Cardiac fibroblast (primary cell): ENCODE data around the gene UNG.
"Not testable (repeated sequence)": the region's sequence is repeated elsewhere in the genome, so short reads cannot be mapped to it uniquely, and the experiment has no call there.

Experiments
- DNase-seq, 2 donors: peaks; one replicate each; pipeline versions ENCODE4 v3.0.0 to v3.0.0-alpha.2; 2010; ENCODE audit warnings: low read depth in 2 of 2
- H3K4me3 ChIP-seq, 2 donors: replicated peaks in 1 of 2; 1 replicate in 1 of 2; 2 replicates in 1 of 2; pipeline ENCODE4 v1.5.1; 2011; ENCODE audit warnings: low read depth in 2 of 2, low read length in 2 of 2, mild to moderate bottlenecking in 2 of 2, moderate library complexity in 1 of 2
- TF ChIP-seq, protein P1 (sequence below): IDR thresholded peaks from one replicate; pipeline ENCODE4 v1.5.1; 2011; ENCODE audit warnings: low read depth, mild to moderate bottlenecking, low read length, inconsistent platforms

The UNG gene

DNA sequence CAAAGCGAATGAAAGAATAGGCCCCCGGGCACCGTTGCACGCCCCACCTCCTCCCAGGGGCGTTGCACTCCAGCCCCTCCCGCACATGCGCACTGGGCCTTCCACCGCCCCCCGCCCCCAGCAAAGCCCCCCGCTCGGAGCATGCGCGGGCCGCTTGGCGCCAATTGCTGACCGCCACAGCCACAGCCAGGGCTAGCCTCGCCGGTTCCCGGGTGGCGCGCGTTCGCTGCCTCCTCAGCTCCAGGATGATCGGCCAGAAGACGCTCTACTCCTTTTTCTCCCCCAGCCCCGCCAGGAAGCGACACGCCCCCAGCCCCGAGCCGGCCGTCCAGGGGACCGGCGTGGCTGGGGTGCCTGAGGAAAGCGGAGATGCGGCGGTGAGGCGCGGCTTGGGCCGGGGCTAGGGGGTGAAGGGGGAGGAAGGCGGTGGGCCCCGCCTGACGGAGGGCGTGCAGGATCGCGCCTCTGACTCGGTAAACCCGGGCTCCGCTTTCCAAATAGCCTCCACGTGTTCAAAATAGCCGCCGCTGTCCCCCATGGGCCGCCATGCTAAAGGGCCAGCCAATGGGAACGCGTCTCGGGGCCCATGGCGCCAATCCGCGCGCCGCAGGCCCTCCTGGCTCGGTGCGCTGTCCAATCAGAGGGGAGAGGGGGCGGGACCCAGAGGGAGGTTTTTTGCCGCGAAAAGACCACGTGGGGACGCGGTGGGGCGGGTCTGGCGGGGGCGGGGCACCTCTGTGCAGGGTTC lies at the start of gene UNG:
Gene UNG (plus strand): TSS at position 163 of the 748 bp plus-strand sequence. CDS start 83 bp downstream, at position 246.
- TF ChIP-seq, protein P1, sequence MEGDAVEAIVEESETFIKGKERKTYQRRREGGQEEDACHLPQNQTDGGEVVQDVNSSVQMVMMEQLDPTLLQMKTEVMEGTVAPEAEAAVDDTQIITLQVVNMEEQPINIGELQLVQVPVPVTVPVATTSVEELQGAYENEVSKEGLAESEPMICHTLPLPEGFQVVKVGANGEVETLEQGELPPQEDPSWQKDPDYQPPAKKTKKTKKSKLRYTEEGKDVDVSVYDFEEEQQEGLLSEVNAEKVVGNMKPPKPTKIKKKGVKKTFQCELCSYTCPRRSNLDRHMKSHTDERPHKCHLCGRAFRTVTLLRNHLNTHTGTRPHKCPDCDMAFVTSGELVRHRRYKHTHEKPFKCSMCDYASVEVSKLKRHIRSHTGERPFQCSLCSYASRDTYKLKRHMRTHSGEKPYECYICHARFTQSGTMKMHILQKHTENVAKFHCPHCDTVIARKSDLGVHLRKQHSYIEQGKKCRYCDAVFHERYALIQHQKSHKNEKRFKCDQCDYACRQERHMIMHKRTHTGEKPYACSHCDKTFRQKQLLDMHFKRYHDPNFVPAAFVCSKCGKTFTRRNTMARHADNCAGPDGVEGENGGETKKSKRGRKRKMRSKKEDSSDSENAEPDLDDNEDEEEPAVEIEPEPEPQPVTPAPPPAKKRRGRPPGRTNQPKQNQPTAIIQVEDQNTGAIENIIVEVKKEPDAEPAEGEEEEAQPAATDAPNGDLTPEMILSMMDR = no peak
- peak within 1 kb of the TSS; percentile 63 to 82 for H3K4me3 ChIP-seq
- DNase-seq = peak; percentile 95 to 97

DNA sequence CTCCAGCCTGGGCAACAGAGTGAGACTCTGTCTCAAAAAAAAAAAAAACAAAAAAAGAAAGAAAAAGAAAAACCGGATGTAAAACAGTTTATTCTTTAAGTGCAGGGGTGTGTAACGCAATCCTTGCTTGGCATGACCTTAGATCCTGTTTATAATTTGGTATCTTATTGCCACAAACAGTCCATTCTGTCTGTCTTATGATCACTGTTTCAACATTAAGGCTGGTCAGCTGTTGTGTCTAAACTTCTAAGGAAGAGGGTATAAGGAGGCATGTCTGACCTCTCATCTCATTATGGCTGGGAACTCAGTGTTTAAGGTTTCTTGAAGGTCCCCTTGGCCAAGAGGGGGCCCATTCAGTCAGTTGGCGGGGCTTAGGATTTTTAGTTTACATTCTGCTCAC lies 48.7 kb upstream of the UNG start:
- H3K4me3 ChIP-seq, DNase-seq: not testable (repeated sequence)

DNA sequence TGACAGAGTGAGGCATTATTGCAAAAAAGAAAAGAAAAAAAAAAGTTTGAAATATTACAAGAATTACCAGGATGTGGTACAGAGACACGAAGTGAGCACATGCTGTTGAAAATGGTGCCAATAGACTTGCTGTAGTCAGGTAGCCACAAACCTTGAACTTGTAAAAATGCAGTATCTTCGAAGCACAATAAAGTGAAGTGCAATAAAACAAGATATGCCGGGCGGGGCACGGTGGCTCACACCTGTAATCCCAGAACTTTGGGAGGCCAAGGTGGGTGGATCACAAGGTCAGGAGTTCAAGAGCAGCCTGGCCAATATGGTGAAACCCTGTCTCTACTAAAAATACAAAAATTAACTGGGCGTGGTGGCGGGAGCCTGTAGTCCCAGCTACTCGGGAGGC lies 47.6 kb upstream of the UNG start:
- not testable (repeated sequence) for H3K4me3 ChIP-seq, DNase-seq

DNA sequence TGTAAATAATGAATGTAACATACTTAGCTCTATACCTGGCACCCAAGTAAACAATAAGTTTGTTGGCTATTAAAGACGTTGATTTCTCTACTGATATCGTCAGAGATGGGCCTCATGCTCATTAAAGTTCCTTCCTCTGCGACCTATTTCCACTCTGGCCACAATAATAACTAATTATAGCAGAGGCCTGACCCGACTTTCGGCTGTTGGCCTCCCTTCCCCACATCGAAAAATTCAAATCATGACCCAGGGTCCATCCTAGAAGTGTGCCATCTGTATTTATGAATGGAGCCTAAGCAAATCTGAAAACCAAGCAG lies 45.3 kb upstream of the UNG start:
- TF ChIP-seq, protein P1 = no peak
- peak overlapping the region; percentile 93 to 96 for H3K4me3 ChIP-seq
- DNase-seq = no peak

DNA sequence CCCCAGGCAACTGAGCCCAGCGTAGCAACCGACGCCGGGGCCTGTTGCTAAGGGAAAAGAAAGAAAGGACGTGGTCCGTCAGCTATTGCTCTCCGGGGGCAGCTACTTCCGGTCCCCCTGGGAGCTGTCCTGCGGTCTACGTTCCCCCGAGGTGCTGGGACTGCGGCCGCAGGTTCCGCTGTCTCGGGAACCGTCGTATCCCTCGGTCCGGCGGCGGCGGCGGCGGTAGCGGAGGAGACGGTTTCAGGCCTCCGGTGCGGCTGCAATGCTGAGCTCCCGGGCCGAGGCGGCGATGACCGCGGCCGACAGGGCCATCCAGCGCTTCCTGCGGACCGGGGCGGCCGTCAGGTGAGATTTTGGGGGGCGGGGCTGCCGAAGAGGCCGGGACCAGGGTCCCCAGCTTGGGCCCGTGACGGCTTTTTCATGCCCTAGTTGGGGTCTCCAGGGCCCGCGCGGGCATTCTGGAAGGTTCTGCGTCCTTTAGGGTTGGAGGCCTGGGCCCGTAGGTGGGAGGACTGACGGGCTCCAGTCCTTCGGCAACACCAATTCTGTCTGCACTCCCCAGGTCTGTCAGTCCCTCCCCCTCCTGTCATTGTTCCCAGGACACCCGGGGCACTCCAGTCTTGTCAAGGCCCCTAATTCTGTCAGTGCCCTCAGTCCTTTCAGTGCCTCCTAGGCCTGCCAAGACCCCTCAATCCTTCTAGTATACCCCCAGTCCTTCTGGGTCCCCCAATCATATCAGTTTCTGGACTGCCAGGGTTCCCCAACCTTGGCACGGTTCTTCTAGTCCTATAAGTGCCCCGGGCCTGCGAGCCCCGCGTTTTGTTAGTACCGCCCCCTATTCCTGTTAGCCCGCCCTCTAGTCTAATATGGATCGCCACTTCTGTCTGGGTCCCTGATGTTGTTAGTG lies 44.7 kb upstream of the UNG start, which contains the start of gene USP30:
Gene USP30 (plus strand): TSS at position 163 of the 910 bp plus-strand sequence. CDS start 103 bp downstream, at position 266.
- DNase-seq = peak; percentile 90 to 93
- H3K4me3 ChIP-seq = peak within 1 kb of the TSS; percentile 93 to 96
- TF ChIP-seq, protein P1 = no peak

DNA sequence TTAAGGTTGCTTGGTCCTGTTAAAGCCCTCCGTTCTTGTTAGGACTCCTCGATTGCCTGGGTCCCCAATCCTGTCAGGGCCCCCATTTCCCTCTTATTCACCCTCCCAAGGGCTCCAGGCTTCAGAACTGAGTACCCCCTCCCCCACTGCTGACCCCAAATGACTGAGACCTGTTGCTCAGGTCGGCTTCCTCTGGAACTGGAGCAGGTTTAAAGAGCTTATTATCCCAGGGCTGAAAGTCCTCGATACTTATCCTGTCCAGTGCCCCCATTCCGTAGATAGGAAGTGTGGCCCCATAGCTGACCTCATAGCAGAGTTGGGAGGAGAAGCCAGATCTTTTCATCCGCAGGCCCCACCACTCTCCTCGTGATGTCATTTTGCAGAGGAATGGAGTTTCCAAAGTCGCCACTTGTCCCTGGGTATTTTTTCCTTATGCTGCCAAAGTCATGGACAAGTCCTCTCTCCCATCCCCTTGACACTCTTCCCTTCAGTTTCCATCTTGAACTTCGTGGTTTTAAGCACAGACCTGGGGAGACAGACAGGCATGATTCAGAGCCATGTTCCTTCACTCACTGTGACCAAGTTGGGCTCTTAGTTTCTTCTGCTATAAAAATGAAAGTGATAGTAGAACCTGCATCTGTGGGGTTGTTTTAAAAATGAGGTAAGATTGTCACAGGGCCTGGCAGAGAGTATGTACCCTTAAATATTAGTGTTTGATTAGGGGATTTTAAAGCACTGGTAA lies 43.8 kb upstream of the UNG start:
- DNase-seq = peak in 1 of 2 donors; percentile 2
- H3K4me3 ChIP-seq = peak overlapping the region; percentile 93 to 96
- TF ChIP-seq, protein P1 = no peak

DNA sequence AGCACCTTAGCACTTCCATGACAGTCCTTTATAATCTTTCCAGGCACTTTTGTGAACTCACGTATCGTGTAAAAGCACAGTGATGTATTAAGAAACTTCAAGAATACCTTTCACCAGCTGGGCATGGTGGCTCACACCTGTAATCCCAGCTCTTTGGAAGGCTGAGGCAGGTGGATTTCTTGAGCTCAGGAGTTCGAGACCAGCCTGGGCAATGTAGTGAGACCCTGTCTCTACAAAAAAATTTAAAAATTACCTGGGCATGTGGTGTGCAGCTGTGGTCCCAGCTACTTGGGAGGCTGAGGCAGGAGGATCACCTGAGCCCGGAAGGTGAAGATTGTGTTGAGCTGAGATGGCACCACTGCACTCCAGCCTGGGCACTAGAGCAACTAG lies 43.3 kb upstream of the UNG start:
- H3K4me3 ChIP-seq = peak overlapping the region in 1 of 2 donors; percentile 93

DNA sequence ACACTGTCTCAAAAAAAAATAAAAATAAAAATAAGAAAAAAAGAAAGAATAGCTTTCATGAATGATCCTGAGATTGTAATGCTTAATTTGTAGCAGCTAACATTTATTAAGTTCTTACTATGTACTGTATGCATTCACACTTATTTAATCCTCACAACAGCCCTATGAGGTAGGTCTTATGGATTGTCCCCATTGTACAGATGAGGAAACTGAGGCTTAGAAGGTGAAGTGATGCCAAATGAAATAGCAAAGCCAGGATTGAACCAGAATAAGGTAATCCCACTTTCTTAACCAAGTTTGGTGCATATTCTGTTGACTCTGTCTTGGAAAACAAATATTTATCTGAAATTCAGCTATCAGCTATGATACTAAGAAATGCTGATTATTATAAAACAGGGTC lies 42.9 kb upstream of the UNG start:
- DNase-seq = no peak
- TF ChIP-seq, protein P1 = no peak
- H3K4me3 ChIP-seq = no peak overlapping the region

More for the DNA sequence above, 43.3 kb upstream of the UNG start:
- not testable (repeated sequence) for DNase-seq
